IPS-18c (cell line): Measurements from ENCODE around the gene SWAP70.
"Not testable (repeated sequence)": the region's sequence is repeated elsewhere in the genome, so short reads cannot be mapped to it uniquely, and the experiment has no call there.

Source experiments
- H3K4me3 ChIP-seq: 2 replicates; pipeline ENCODE4 v1.7.0; 2013; ENCODE audit warnings: low read depth, mild to moderate bottlenecking, low read length, moderate library complexity; ENCODE audit not compliant: insufficient read depth
- H3K9me3 ChIP-seq: one replicate; pipeline ENCODE4 v1.6.1; 2013; ENCODE audit warnings: mild to moderate bottlenecking, low read length, moderate library complexity; ENCODE audit not compliant: control insufficient read depth, insufficient read depth

SWAP70 gene

DNA sequence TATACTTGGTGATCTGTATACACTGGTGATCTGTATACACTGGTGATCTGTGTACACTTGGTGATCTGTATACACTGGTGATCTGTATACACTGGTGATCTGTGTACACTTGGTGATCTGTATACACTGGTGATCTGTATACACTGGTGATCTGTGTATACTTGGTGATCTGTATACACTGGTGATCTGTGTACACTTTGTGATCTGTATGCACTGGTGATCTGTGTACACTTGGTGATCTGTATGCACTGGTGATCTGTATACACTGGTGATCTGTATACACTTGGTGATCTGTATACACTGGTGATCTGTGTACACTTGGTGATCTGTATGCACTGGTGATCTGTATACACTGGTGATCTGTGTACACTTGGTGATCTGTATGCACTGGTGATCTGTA, 41.5 kb downstream of the SWAP70 start:
- H3K4me3 ChIP-seq, H3K9me3 ChIP-seq: not testable (repeated sequence)

DNA sequence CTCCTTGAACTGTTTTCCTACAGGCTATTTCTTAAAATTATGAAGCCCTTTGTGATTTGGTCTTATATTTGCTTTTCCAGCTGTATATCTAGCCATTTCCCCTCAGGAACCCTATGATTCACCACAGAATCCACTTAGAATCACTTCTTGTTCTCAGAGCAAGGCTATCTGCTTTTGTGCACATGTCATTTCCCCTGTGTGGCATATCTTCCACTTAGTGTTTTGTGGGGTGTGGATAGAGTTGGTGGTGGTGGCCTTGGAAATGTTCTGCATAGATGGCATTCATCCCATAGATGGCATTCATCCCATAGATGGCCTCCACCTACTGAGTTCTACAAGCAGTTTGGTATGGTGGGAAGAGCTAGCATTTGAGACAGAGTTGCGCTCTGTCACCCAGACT, 44.7 kb downstream of the SWAP70 start:
- Histone ChIP-seq H3K4me3 (no peak overlapping the region), H3K9me3 (no peaks in the 10 kb centered on the region)

DNA sequence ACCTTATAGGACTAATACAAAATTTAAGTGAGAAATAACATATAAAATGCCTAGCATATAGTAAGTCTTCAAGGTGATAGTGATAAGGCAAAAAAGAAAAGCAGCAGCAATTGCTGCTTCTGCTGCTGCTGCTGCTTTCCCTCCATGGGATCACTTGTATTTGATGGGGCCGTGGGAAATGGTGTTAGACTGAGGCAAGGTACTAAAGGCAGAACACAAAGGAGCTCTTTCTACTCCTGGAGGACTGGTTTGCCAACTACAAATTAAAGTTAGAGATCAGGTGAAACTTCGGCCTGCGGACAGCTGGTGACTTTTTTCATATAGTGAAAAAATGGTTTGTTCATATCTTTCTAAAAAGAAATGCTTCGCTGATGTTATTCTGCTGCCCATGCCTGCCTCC, 46.3 kb downstream of the SWAP70 start:
- Histone ChIP-seq H3K9me3 (no peaks in the 10 kb centered on the region), H3K4me3 (no peak overlapping the region)

DNA sequence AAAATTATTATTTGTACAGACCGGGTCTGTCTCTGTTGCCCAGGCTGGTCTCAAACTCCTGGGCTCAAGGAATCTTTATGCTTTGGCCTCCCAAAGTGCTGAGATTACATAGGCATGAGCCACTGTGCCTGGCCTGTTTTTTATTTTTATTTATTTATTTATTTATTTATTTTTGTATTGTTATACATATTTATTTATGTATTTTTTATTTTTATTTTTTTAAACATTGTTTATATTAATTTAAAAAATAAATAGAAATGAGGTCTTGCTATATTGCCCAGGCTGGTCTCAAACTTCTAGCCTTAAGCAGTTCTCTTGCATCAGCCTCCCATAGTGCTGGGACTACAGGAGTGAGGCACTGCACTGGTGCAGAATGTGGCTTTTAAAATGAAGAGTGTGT, 47.0 kb downstream of the SWAP70 start:
- no peak overlapping the region for H3K4me3 ChIP-seq
- no peaks in the 10 kb centered on the region for H3K9me3 ChIP-seq

DNA sequence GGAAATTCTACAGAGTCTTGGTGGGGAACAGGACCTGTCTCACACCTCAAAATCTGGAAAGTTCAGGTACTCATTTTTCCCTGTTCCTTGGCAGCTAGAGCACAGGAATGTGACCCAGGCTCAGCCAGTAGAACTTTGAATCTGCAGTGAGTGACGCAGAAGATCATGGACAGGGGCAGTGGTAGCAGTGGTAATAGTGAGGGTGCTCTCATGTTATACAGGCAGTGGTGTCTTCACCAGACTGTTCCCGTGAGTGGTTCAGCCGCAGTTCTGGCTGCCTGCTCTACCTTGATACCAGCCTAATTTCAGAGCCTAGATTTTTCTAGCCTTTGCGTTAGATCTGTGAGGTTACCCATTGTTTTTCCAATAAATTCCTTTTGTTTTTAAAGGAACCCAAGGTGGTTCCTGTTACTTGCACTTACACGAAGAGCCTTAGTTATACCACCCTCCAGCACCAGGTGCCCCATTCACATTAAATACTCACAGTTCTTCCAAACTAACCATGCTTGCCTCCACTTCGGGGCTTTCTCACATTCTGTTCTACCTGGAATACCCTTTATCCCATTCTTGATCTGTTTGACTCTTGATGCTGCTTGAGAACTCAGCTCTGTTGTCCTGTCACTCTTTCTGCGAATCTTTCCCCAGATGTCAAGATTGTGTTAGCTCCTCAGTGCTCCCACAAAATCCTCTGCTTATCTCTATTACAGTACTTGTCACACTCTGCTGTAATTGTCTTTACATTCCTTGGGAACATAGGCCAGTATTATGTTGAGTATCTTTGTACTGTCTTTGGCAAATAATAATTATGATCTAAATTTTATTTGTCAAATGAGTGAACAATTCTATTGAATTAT, 47.8 kb downstream of the SWAP70 start:
- no peaks in the 10 kb centered on the region for H3K9me3 ChIP-seq

DNA sequence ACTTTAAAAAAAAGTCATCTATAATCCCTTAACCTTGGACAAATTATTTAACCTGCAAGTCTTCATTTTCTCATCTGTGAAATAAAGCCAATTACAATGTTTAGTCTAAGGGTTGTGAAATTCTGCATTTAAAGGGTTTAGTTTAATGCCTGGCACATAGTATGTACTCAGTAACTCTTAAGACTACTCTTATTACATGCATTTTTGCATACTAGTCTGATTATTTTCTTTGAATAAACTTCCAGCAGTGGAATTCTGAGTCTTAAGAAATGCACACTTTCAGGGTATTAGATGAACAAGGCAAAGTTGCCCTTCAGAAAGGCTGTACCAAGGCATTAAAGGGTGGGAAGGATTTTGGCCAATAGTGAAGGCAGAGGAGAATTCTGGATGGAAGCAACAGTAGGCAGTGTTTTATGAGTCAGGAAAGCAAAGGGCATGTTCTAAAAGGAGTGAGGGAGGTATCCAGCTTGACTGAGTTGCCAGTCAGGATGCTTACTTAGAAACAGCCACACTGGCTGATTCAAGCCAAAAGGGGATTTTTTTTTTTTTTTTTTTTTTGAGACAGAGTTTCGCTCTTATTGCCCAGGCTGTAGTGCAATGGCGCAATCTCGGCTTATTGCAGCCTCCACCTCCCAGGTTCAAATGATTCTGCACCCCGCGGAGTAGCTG, 50.5 kb downstream of the SWAP70 start:
- no peak overlapping the region for H3K4me3 ChIP-seq
- no peaks in the 10 kb centered on the region for H3K9me3 ChIP-seq

More for the DNA sequence above, 47.8 kb downstream of the SWAP70 start:
- H3K4me3 ChIP-seq = no peak overlapping the region

DNA sequence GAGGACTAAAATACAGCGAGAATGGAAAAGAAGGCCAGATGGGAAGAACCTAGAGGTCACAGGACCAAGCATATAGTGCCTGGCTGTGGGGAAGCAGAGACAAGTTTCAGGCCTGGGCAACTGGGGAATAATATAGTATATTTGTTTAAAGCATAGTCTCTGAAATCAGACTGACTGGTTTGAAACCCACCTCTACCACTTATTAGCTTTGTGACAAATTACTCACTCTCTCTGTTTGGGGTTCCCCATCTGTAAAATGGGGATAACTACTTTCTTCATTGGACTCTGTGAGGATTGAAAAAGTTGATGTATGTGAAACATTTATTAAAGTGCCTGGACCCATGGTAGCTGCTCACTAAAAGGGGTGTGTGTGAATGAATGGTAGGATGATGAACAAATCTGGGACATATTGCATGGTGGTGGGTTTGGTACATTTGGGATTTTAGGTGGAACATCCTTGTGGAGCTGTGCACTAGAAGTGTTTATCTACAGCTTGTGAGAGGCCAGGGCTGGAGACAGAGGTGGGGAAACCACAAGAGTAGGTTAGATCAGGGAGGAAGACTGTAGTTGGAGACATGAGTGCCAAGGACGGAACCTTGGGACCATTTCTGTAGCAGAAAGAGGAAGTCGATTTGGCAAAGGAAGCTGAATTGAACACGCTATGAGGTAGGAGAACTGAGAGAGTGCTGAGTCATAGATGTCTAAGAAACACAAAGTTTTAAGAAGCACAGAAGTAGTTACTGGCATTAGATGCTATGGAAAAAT, 52.6 kb downstream of the SWAP70 start:
- Histone ChIP-seq H3K9me3 (no peaks in the 10 kb centered on the region), H3K4me3 (no peak overlapping the region)

DNA sequence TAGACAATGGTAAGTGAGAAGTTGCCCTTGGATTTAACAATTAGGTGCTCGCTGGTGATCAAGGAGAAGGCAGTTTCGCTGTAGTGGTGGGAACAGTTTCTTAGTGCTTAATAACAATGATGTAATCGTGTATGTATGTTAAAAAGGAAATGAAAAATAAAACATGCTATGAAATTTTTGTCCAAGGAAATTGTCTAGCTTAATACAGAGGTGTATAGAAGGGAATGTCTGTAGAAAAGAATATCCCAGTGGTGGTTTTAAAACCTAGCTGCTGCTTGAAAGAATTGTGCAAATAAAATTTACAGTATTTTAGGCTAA, 53.1 kb downstream of the SWAP70 start:
- no peak overlapping the region for H3K4me3 ChIP-seq
- no peaks in the 10 kb centered on the region for H3K9me3 ChIP-seq

DNA sequence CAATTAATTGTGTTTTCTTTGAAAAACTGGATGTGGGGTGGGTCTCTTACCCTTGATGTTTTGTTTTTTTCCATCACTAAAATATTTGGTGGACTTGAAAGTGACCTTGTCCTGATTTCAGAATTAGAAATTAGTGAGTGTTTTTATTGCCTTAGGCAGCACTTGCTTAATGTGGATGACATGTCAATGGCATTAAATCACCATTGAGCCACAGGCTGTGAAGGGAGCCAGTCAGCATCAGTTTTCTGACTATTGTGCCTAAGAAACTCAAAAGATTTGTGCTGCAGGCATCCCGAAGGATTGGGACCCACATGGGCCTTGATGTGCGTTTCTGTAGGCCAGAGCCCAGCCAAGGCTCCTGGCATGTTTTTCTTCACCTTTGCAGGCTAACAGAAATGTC, 53.8 kb downstream of the SWAP70 start:
- Histone ChIP-seq H3K4me3 (no peak overlapping the region), H3K9me3 (no peaks in the 10 kb centered on the region)

DNA sequence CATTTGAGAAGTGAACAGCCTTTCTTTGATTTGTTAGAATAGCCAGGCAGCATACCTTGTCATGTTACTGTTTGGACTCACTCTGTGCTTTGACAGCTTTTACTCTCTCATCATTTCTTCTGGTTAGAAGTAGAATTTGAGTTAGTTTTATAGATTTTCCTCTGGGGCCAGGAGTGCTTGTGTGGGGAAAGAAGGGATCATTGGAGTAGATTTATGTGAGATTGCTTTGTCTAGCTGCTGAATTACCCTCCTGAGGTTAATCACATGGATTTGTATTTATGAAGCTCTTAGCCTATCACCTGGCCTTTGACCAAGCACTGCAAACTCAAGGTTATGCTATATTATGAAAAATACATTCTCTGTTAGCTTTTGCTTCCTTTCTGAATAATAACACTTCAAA, 54.3 kb downstream of the SWAP70 start:
- Histone ChIP-seq H3K9me3 (no peaks in the 10 kb centered on the region), H3K4me3 (no peak overlapping the region)

DNA sequence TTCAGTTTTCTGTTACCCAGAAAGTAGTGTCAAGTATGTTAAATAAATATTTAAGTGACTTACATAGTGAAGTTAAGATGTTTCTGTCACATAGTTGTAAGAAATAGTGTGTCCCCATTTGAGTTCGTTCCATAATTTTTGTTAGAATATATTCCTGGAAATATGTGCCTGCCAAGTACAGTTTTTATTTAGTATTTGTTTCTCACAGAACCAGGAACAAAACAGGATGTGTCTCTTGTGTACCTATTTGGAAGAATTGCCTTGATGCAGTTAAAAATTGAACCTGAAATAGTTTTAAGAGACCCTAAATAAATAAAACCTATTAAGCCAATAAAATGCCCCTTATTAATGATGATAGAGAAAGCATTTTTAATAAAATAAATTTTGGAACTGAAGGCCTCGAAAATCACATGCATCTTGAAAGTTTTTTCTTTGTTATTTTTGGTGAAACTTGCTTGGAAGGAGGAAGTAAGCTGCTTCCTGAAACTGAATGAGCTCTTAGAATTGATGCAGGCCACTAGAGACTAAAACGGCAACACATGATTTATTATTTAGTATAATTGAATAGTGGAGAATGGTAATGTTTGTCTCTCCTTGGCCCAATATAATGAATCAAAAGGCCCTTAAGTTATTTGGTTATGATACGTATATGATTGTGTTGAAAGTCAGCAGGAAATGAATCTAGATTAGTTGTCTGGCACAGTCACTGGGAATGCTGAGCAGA, 55.9 kb downstream of the SWAP70 start:
- Histone ChIP-seq H3K9me3 (no peaks in the 10 kb centered on the region), H3K4me3 (no peak overlapping the region)

DNA sequence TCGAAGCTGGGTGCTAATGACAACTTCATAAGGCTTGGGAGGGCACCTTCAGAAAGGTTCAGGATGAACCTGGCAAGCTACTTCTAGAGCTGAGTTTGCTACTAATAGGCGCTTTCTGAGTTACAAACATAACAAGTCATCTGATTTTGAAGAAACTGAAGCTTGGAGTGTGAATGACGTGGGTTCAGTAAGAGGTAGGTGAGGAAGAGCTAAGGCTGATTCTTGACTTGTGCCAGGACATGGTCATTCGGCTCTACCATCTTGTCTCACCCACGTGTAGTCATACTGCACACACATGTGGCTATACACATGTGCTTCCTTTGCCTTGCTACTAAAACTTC, 56.4 kb downstream of the SWAP70 start:
- no peak overlapping the region for H3K4me3 ChIP-seq
- H3K9me3 ChIP-seq = no peaks in the 10 kb centered on the region

DNA sequence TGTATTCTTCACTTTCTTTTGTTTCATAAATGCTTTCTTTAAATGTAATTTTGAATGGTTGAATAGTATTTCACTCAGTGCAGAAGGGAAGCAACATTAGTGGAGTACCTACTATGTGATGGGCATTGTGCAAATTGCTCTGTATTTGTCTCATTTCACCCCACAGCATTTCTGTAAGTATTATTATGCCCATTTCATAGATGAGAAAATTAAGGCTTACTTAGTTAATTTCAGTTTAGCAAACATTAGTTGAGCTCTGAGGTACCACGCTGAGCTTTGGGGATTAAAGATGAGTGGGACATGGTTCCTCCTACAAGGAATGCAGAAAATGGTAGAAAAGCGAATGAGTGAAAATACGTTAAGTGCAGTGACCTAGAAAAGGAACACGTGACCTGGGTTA, 58.1 kb downstream of the SWAP70 start:
- no peaks in the 10 kb centered on the region for H3K9me3 ChIP-seq
- H3K4me3 ChIP-seq = no peak overlapping the region

DNA sequence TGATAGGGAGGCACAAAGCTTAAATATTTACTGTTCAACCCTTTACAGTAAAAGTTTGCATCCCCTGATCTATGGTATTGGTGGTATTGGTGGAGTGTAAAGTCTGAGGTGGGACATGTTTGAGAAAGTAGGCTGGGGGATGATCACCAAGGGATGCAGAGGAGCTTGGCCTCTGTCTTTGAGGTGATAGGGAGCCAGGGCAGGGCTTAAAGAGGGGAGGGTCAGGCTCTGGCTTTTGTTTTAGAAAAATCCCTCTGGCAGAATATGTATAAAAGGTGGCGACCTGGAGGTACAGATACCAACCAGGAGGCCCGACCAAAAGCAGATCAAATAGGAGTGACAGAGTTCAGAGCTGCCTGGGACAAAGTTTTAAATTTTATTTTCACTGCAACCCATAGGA, 59.0 kb downstream of the SWAP70 start:
- Histone ChIP-seq H3K4me3 (no peak overlapping the region), H3K9me3 (no peaks in the 10 kb centered on the region)

DNA sequence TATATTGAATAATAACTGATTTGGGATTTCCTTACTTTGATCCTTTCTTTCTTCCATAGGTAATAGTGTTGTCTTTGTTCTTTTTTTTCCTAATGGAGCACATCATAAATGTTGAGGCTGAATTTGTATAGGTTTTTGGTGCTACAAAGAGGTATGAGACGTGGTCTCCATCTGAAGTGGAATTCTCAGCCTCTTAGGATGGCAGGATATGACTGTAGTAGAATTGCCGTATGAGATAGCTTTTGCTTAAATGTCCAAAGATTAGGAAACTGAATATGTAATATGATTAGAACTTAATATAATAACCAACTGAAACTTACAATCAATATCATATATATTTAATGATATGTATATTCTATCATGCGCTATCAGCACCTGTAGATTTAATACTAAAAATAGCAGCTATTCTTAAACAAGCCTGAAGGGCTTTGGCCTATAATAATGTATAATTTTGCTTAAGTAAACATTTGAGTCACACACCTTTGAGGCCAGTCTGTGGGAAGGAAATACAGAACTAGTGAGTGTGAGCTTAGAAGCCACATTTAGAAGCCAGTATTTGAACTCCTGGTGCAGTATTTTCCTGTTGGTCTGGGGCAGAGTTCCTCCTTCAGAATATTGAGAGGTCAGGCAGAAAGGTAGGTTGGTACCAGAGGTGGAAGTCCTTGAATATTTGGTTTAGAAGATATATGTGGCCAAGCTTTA, 62.6 kb downstream of the SWAP70 start:
- no peaks in the 10 kb centered on the region for H3K9me3 ChIP-seq
- no peak overlapping the region for H3K4me3 ChIP-seq

DNA sequence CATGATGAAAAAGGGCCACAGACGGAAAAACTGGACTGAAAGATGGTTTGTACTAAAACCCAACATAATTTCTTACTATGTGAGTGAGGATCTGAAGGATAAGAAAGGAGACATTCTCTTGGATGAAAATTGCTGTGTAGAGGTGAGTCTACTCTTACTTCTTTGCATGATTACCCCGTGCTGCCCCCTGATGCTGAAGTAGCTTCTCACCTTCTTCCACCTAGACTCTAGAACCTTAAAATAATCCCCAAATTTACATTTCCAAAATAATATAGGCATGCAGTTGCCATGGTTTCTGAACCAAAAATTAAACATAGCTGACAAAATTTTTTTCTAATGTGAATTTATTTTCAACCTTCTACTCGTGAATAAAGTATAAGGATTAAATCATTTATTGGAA, 64.2 kb downstream of the SWAP70 start:
- no peak overlapping the region for H3K4me3 ChIP-seq
- H3K9me3 ChIP-seq = no peaks in the 10 kb centered on the region

DNA sequence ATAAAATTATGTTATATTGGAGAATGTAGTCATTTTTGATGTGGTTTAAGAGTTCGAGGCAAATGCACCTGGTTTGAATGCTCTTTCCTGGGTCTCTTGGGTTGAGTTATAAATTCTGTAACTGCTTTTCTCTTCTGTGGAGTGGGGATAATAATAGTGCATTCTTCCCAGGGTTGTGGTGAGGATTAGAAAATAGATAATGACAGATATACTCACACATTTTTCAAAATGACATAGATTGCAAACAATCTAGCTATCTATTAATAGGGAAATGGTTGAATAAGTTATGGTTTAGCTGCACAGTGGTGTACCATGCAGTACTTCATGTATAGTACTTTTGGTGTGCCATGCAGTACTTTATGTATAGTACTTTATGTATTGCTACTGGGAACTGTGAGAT, 67.4 kb downstream of the SWAP70 start:
- H3K9me3 ChIP-seq = peaks cover 2% of the 10 kb centered on the region

More for the DNA sequence above, 67.4 kb downstream of the SWAP70 start:
- H3K4me3 ChIP-seq = no peak overlapping the region
